K562 (cell line): ENCODE results near the gene SLC27A4. TPM values are rescaled to one million over a fixed set of nuclear protein-coding genes. Genes with fewer than 3 reads are reported as not detected.

Experiments
- ATAC-seq: fragments of 200-7000 bp; cut with Tn5 transposase; 3 replicates; pipeline ENCODE4 v1.9.1; 2020; ENCODE audit warnings: moderate library complexity
- BruUV-seq: library from RNA; stranded (reverse); fragments of 400-500 nt; replicated peaks from 2 replicates; lab custom pipeline; 2021; lab: Mats Ljungman, UMichigan
- CTCF ChIA-PET: fragments of 300-600 bp; formaldehyde crosslinking; extraction: SDS; loops from one replicate; lab custom pipeline; 2021; ENCODE audit warnings: low intra/inter-chr PET ratio; lab: Yijun Ruan, JAX
- POLR2A ChIA-PET: fragments of 300-600, 350-650 bp; sonication (Branson Sonifier 250); formaldehyde crosslinking; extraction: SDS; loops from one replicate; lab custom pipeline; 2021; ENCODE audit warnings: antibody characterized with exemption, inconsistent platforms; lab: Yijun Ruan, JAX
- DNase-seq, 4 experiments: peaks; one replicate each; pipeline versions ENCODE4 v3.0.0 to v3.0.0-alpha.2; 2011 to 2018; ENCODE audit warnings: low spot score in 3 of 4, mixed read lengths in 3 of 4; ENCODE audit errors: extremely low read depth in 1 of 4
- FAIRE-seq: peaks from 2 replicates; lab custom pipeline; 2011; peaks lifted over from hg19 to GRCh38; lab: Jason Lieb, UNC
- H2AFZ ChIP-seq: 2 replicates; pipeline ENCODE4 v1.6.0; 2011; ENCODE audit warnings: low read depth, low read length, control low read depth, inconsistent platforms
- H3K27ac ChIP-seq: fragments of 200-600 bp; 3 replicates; pipeline ENCODE4 v1.8.0; 2011; ENCODE audit warnings: low read depth, mild to moderate bottlenecking, control low read depth, inconsistent platforms, low read length, moderate library complexity, mixed read lengths; ENCODE audit errors: extremely low read depth
- H3K27me3 ChIP-seq, 2 experiments: fragments of 300-600 bp in 1 of 2; 2 replicates in 1 of 2; 3 replicates in 1 of 2; pipeline versions ENCODE4 v1.6.0 to v1.8.0; 2011; ENCODE audit warnings: inconsistent platforms in 2 of 2, low read length in 2 of 2, mild to moderate bottlenecking in 1 of 2, mixed read lengths in 1 of 2, moderate library complexity in 1 of 2; ENCODE audit not compliant: control insufficient read depth in 2 of 2, insufficient read depth in 2 of 2
- H3K36me3 ChIP-seq: fragments of 300-600 bp; 3 replicates; pipeline ENCODE4 v1.8.0; 2011; ENCODE audit warnings: mild to moderate bottlenecking, low read length, inconsistent platforms; ENCODE audit not compliant: control insufficient read depth, insufficient read depth
- H3K4me1 ChIP-seq, 2 experiments: fragments of 200-600 bp in 1 of 2; replicated peaks in 1 of 2; 2 replicates in 1 of 2; 3 replicates in 1 of 2; pipeline versions ENCODE4 v1.5.1 to v1.8.0; 2011; ENCODE audit warnings: inconsistent platforms in 2 of 2, low read length in 2 of 2, mild to moderate bottlenecking in 1 of 2, mixed read lengths in 1 of 2, moderate library complexity in 1 of 2; ENCODE audit not compliant: control insufficient read depth in 2 of 2, insufficient read depth in 2 of 2
- H3K4me2 ChIP-seq: 2 replicates; pipeline ENCODE4 v1.6.1; 2011; ENCODE audit warnings: low read length, control low read depth, inconsistent platforms, mixed read lengths; ENCODE audit not compliant: insufficient read depth
- H3K4me3 ChIP-seq: fragments of 200-600 bp; sonication (generic), shearing (Covaris generic); 2 replicates; pipeline ENCODE4 v1.5.1; 2016; ENCODE audit warnings: control low read depth, inconsistent platforms
- H3K79me2 ChIP-seq: fragments of 200-600 bp; 3 replicates; pipeline ENCODE4 v1.8.0; 2011; ENCODE audit warnings: low read length, inconsistent platforms; ENCODE audit not compliant: control insufficient read depth, insufficient read depth
- H3K9ac ChIP-seq, 2 experiments: 2 replicates each; pipeline versions ENCODE4 v1.6.0 to v1.6.1; 2011; ENCODE audit warnings: low read depth in 2 of 2, low read length in 2 of 2, control low read depth in 1 of 2, inconsistent platforms in 1 of 2, mild to moderate bottlenecking in 1 of 2, mixed read lengths in 1 of 2; ENCODE audit not compliant: insufficient read depth in 1 of 2
- H3K9me1 ChIP-seq: one replicate; pipeline ENCODE4 v1.6.0; 2011; ENCODE audit warnings: inconsistent platforms, mild to moderate bottlenecking, low read length, moderate library complexity; ENCODE audit not compliant: control insufficient read depth, insufficient read depth
- H3K9me3 ChIP-seq: replicated peaks from 2 replicates; pipeline ENCODE4 v1.5.1; 2011; ENCODE audit warnings: low read depth, low read length, inconsistent platforms; ENCODE audit not compliant: control insufficient read depth, insufficient read depth
- H4K20me1 ChIP-seq: replicated peaks from 2 replicates; pipeline ENCODE4 v1.6.1; 2011; ENCODE audit warnings: low read length, inconsistent platforms, mixed read lengths; ENCODE audit not compliant: control insufficient read depth, insufficient read depth
- BHLHE40 ChIP-seq: IDR thresholded peaks from 2 replicates; pipeline ENCODE4 v1.6.1; 2011; ENCODE audit warnings: low read length, improper control_type of control experiment
- CREB3L1 ChIP-seq: fragments of 450-650 bp; IDR thresholded peaks from 2 replicates; pipeline ENCODE4 v1.6.1; 2014; ENCODE audit warnings: low read depth, mild to moderate bottlenecking, moderate library complexity, borderline replicate concordance
- GATAD2B ChIP-seq: fragments of 450-650 bp; IDR thresholded peaks from 2 replicates; pipeline ENCODE4 v1.6.1; 2017; ENCODE audit warnings: mild to moderate bottlenecking, borderline replicate concordance
- GMEB1 ChIP-seq: fragments of 250-450 bp; sonication (Bioruptor Pico); IDR thresholded peaks from 2 replicates; pipeline ENCODE4 v1.4.0; 2020; ENCODE audit warnings: mild to moderate bottlenecking
- MITF ChIP-seq: IDR thresholded peaks from 2 replicates; pipeline ENCODE4 v1.6.1; 2014; ENCODE audit warnings: antibody characterized with exemption
- SMARCC2 ChIP-seq: fragments of 450-650 bp; IDR thresholded peaks from 2 replicates; pipeline ENCODE4 v1.6.1; 2017; ENCODE audit warnings: antibody characterized with exemption, moderate library complexity, mild to moderate bottlenecking, low read depth
- TCF3 ChIP-seq: sonication (generic); formaldehyde crosslinking; IDR thresholded peaks from 2 replicates; pipeline ENCODE4 v1.4.0; 2020; ENCODE audit warnings: mild to moderate bottlenecking, missing genetic modification reagents
- XRCC4 ChIP-seq: IDR thresholded peaks from one replicate; pipeline ENCODE4 v1.6.1; 2011; ENCODE audit not compliant: insufficient read depth, insufficient read length; ENCODE audit errors: extremely low read depth
- ZNF311 ChIP-seq: fragments of 250-450 bp; sonication (Bioruptor Pico); IDR thresholded peaks from 2 replicates; pipeline ENCODE4 v1.4.0; 2020; ENCODE audit warnings: mild to moderate bottlenecking, moderate library complexity
- ZNF76 ChIP-seq: fragments of 250-450 bp; sonication (Bioruptor Pico); IDR thresholded peaks from 2 replicates; pipeline ENCODE4 v1.4.0; 2020; ENCODE audit warnings: mild to moderate bottlenecking, moderate library complexity, borderline replicate concordance
- WGBS: fragments of 100-300 bp; shearing (Covaris generic); methylation state at CpG from one replicate; pipeline ENCODE4 v1.1.6; 2016; ENCODE audit warnings: low coverage, mixed read lengths; ENCODE audit not compliant: insufficient coverage; ENCODE audit errors: missing lambda C conversion rate; 5-methylcytosine and 5-hydroxymethylcytosine counted together
- in situ Hi-C: fragments of 300-500 bp; cut with MboI; formaldehyde crosslinking; loops from 4 replicates; pipeline ENCODE4 v1.15.0; 2018; ENCODE audit warnings: inconsistent platforms, mixed read lengths
- intact Hi-C: fragments of 100-400 bp; cut with micrococcal nuclease; formaldehyde crosslinking; loops from 2 replicates; pipeline ENCODE4 v1.14.2; 2022
- polyA plus RNA-seq, 8 experiments: library from polyadenylated mRNA; depleted of rRNA in 4 of 8; stranded (reverse) in 5 of 8; unstranded in 3 of 8; fragments of >200 nt; fragmentation: Nextera tagmentation in 2 of 8; fragmentation: Illumina TruSeq in 1 of 8; extraction: Ambion mirVana in 2 of 8; extraction: Trizol in 1 of 8; gene quantifications; 2 replicates each; pipeline versions ENCODE4 v1.2.1 to v1.2.3, GENCODE V29; 2011 to 2014; ENCODE audit warnings: inconsistent platforms in 1 of 8, missing spikeins in 1 of 8
- total RNA-seq, 7 experiments: library from RNA; depleted of rRNA in 6 of 7; stranded (reverse); fragments of >200 nt in 6 of 7; fragmentation: Illumina TruSeq in 2 of 7; extraction: Trizol in 2 of 7; gene quantifications; 2 replicates each; pipeline versions ENCODE4 v1.2.1 to v1.2.3, GENCODE V29; 2011 to 2021; ENCODE audit warnings: low replicate concordance in 1 of 7

SLC27A4 gene
- total and polyA plus RNA-seq, 9 of the 15 experiments (the other 6 are each of a cell fraction or from before 2014, with no cell fraction given) = 0.25 to 35.7 (median 14.0) TPM

- peaks cover 53% of the 10 kb centered on the region for H3K79me2 ChIP-seq
- ChIA-PET CTCF (no interaction called here), POLR2A (interaction anchor here (0.7 kb wide), 1 partner anchor 10 kb away, joined by 3 read pairs; no protein-coding TSS in a partner anchor)
- no peak overlapping the region for H3K4me2 ChIP-seq
- no peak for TF ChIP-seq GMEB1 (CRISPR knock-in tag)
- TF ChIP-seq BHLHE40 = no peak
- TF ChIP-seq ZNF76 (CRISPR knock-in tag) = no peak
- no peak for TF ChIP-seq GATAD2B
- no peak for TF ChIP-seq MITF
- TF ChIP-seq XRCC4 = no peak
- TF ChIP-seq SMARCC2 = no peak
- no peak for TF ChIP-seq TCF3 (CRISPR knock-in tag)
- no peak for TF ChIP-seq CREB3L1
- no peak for TF ChIP-seq ZNF311 (CRISPR knock-in tag)
- H3K9ac ChIP-seq = no peak overlapping the region
- no peak overlapping the region for H2AFZ ChIP-seq
- H3K36me3 ChIP-seq = peaks cover 41% of the 10 kb centered on the region
- no peaks in the 10 kb centered on the region for H4K20me1 ChIP-seq
- H3K27me3 ChIP-seq = no peaks in the 10 kb centered on the region
- WGBS = 88% methylated on average over 8 of the region's 9 CpGs
- H3K27ac ChIP-seq = no peak overlapping the region
- in situ Hi-C loops (loop anchor here (25.0 kb wide), 1 partner anchor 612 kb away; no protein-coding TSS in a partner anchor), intact Hi-C loops (no loop called here)
- H3K4me3 ChIP-seq = no peak overlapping the region
- no peaks in the 10 kb centered on the region for H3K9me3 ChIP-seq
- DNase-seq (no peak), FAIRE-seq (no peak), ATAC-seq (no peak)
- BruUV-seq = no TSS peak
- no peaks in the 10 kb centered on the region for H3K9me1 ChIP-seq
- peaks cover 9 to 13% of the 10 kb centered on the region in 2 experiments for H3K4me1 ChIP-seq
These were observed 33.9 kb downstream of the SLC27A4 start for GRCh38 chr9:128374221-128374675.
